HG03378 (cell line): ENCODE measurements around the gene IL15.
"Not testable (repeated sequence)": the region's sequence is repeated elsewhere in the genome, so short reads cannot be mapped to it uniquely, and the experiment has no call there.

Experiments used
- ATAC-seq: cut with Tn5 transposase; IDR thresholded peaks from one replicate; pipeline ENCODE4 v1.9.1; 2021; ENCODE audit warnings: mild to moderate bottlenecking, moderate library complexity; ENCODE audit not compliant: unreplicated experiment

Gene IL15

GRCh38 chr4:141692081-141692480 is 55.7 kb downstream of the IL15 start:
- no peak for ATAC-seq

DNA sequence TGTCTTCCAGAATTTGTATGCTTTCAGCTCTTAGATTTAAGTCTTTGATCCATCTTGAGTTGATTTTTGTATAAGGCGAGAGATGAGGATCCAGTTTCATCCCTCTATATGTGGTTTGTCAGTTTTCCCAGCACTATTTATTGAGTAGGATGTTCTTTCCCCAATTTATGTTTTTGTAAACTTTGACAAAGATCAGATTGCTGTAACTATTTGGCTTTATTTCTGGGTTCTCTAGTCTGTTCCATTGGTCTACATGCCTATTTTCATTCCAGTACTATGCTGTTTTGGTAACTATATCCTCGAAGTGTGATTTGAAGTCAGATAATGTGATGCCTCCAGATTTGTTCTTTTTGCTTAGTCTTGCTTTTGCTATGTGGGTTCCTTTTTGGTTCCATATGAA is 60.7 kb downstream of the IL15 start:
- ATAC-seq, result no peak

GRCh38 chr4:141702472-141703182 is 66.2 kb downstream of the IL15 start:
- no peak for ATAC-seq

- no peak for ATAC-seq
Measured at GRCh38 chr4:141703497-141703896, 67.1 kb downstream of the IL15 start.

- peak; percentile 81 for ATAC-seq
Measured at GRCh38 chr4:141705048-141705746, 68.8 kb downstream of the IL15 start.

GRCh38 chr4:141705747-141706377 is 69.5 kb downstream of the IL15 start:
- peak; percentile 76 for ATAC-seq

DNA sequence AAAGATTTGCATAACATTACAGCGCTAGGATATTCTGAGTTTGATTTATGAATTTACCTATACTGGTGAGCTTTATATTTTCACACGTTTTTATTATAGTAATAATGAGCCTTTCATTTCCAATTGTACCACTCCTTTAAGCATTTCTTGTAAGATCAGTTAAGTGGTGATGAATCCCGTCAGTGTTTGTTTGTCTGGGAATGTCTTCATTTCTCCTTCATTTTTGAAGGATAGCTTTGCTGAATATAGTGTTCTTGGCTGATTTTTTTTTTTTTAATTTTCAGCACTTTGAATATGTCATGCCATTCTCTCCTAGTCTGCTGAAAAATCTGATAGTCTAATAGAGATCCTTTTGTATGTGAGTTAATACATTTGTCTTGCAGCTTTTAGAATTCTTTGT is 70.1 kb downstream of the IL15 start:
- peak; percentile 2 for ATAC-seq

DNA sequence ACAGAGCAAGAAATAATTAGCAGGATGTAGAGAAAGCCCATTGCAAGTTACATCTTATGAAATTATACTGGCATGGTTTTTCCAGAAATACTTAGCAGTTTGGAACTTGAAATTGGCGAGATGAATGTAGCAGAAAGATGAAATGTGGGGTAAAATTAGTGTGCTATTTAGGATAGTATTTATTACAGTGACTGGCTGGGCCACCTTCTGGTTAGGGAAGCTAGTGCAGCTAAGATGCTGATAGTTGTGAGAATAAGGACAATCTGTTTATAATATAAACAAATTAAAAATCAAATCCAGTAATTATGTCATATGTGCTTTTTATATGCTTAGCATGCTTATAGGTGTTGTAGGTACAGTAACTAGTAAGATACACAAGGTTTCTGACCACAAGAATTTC is 74.8 kb downstream of the IL15 start:
- peak; percentile 74 for ATAC-seq

- ATAC-seq, result no peak
Measured at GRCh38 chr4:141713185-141713584, 76.8 kb downstream of the IL15 start.

GRCh38 chr4:141713771-141714445 is 77.5 kb downstream of the IL15 start:
- ATAC-seq, result no peak

GRCh38 chr4:141719585-141719984 is 83.2 kb downstream of the IL15 start:
- no peak for ATAC-seq

DNA sequence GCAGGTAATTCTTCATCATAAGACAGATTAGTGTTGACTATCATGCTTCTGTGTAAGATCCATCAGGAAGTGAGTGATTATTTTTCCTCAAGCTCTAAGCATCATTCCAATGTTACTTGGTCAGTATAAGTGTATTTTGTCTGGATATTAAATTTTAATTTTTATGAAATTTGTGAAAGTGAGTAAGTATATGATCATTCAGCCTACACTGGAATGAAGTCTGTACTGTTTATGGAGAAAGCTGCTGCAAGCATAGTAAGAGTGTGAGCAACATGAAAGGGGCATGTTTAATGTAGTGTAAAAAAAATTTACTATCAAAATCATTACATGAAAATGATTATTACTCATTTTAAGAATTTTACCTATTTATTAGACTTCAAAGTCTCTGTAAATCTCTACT is 84.8 kb downstream of the IL15 start:
- ATAC-seq, result no peak

DNA sequence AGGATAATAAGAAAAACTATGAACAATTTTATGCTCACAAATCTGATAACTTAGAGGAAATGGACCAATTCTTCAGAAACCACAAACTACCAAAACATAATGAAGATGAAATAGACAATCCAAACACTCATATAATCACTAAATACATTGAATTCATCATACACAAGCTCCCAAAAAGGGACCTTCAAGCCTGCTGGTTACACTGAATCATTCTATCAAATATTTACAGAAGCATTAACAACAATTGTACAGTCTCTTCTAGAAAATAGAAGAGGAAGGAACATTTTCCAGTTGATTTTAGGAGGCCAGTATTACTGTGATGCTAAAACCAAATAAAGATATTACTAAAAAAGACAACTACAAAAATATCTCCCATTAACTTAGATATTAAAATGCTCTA is 88.3 kb downstream of the IL15 start:
- no peak for ATAC-seq

GRCh38 chr4:141727420-141727819 is 91.0 kb downstream of the IL15 start:
- ATAC-seq, result no peak

DNA sequence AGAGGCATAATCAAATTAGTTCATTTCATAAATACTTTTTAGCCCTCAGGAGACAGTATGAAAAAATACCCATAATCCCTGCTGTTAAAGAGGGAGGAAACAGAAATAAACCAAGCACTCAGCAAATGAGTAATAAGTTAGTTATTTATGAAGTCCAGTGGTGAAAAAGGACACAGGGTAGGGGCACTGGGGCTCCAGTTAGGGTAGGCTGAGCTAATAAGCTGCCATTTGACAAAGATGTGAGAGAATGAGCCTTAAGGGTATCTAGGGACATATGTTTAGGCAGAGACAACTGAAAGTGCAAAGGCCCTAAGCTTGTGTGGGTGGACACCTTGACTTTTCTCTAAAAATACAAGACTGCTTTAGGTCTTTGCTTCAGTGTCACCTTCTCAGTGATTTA is 94.4 kb downstream of the IL15 start:
- peak; percentile 80 for ATAC-seq

DNA sequence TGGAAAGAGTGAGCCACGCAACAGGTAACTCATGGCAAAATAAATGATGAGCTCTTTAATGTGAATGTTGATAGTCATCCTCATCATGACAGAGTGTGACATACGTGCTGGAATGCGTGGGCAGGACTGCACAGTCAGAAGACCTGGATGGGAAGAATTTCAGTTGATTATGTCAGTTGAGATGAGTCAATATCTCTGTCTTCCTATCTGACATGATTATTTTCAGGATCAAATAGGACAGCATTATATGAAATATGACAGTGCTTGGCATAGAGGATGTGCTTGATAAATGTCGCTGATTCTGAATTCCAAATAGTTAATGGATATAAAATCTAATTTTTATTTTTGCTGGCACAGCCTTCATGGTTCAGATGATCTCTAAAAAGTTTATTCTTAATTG is 95.1 kb downstream of the IL15 start:
- no peak for ATAC-seq

DNA sequence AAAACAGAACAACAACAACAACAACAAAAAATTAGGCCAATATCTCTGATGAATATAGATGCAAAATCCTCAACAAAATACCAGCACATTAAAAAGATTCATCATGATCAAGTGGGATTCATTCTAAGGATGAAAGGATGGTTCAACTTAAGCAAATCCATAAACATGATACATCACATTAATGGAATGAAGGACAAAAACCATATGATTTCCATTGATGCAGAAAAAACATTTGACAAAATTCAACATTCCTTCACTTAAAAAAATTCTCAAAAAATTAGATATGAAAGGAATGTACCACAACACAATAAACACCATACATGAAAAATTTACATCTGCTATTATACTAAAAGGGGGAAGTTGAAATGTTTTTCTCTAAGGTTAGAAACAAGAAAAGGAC is 103.3 kb downstream of the IL15 start:
- no peak for ATAC-seq

DNA sequence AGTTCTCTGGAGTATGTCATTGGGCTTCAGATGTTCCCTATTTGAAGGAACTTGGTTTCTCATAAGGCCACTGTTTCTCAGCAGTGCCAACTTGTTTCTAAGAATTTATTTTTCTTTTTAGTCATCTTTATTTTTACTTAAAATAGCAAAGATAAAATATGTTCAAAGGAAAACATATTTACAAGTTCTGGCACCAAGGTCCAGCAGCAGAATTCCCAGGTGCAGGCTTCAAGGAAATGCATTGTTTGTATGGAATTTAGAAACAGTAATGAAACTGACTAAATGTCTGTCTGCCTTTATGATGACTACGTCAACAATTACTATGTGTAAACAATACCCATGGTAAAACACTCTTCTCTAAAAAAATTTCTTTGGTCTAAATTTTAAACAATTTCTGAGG is 109.6 kb downstream of the IL15 start:
- no peak for ATAC-seq

DNA sequence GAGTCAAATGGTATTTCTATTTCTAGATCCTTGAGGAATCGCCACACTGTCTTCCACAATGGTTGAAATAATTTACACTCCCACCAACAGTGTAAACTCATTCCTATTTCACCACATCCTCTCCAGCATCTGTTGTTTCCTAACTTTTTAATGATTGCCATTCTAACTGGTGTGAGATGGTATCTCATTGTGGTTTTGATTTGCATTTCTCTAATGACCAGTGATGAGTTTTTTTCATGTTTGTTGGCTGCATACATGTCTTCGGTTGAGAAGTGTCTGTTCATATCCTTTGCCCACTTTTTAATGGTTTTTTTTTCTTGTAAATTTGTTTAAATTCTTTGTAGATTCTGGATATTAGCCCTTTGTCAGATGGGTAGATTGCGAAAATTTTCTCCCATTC is 115.4 kb downstream of the IL15 start:
- not testable (repeated sequence) for ATAC-seq

- ATAC-seq, result no peak
Measured at GRCh38 chr4:141757287-141757686, 120.9 kb downstream of the IL15 start.

DNA sequence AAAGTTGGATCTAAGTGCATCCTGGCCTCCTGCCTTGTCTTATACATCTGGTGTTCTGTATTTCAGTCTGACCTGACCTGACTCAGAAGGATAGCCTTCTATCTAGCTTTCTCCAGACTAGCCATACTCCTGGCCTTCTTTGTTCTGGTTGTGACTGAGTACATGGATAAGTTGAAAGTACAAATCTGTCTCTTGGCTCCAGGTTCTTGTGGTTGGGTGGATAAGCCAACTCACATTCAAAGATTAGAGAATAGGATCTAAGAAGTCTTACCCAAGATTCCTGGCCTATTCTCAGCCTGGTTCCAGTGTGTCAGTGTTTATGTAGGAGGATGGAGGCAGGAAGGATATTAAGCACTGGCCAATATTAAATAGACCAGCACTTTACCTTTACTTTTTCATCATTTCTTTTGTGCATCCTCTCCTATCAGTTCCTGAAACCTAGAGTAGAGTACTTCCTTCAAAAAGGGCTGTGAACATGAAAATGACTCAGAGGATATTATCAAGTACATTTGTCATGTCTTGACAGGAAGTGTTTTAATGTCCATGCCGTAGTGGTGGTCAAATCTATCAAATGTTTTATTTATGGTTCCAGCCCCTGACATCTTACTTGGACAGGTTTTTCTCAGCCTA is 123.5 kb downstream of the IL15 start:
- ATAC-seq, result no peak
